Coronary artery (tissue), 2 donors: ENCODE results near the gene SEMA3C.

Source experiments
- DNase-seq: peaks from one replicate; pipeline ENCODE4 v3.0.0-alpha.2; 2017; ENCODE audit warnings: low spot score
- H3K27ac ChIP-seq, 2 donors: fragments of 200-600 bp; sonication (generic); one replicate each; pipeline ENCODE4 v1.5.1; 2016 to 2019
- H3K4me3 ChIP-seq: fragments of 200-600 bp; sonication (generic); 2 replicates; pipeline ENCODE4 v1.5.1; 2016; ENCODE audit warnings: mild to moderate bottlenecking, moderate library complexity
- TF ChIP-seq, protein P1 (sequence below): fragments of 200-600 bp; sonication (generic); IDR thresholded peaks from one replicate; pipeline ENCODE4 v1.5.1; 2019; ENCODE audit warnings: antibody characterized with exemption

The SEMA3C gene

DNA sequence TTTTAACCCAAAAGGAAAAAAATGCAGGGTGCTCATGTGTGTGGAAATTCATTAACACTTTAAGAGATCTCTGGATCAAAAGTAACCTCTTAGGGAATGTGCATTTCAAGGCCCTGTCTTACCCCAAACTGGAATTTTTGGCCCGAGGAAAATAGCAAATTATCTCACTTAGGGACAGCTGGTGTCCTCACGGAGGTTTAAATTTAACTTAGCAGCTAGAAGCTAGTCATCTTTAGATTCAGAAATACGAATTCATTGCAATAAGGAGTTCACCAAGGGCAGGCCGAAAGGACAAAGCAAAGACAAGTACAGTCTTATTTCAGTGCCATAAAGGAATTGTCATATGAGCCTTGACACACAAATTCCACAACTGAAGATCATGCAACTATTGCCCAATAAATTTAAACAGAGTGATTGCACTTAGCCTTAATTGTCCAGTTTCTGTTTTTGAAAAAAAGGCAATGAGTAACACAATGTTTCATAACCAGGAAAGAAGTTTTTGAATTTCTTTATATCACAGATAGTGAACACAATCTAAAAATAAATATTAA is 22.4 kb upstream of the SEMA3C start:
- Histone ChIP-seq H3K27ac (peak overlapping the region in 1 of 2 donors; percentile 26), H3K4me3 (no peak overlapping the region)
- no peak for DNase-seq
- TF ChIP-seq, protein P1, sequence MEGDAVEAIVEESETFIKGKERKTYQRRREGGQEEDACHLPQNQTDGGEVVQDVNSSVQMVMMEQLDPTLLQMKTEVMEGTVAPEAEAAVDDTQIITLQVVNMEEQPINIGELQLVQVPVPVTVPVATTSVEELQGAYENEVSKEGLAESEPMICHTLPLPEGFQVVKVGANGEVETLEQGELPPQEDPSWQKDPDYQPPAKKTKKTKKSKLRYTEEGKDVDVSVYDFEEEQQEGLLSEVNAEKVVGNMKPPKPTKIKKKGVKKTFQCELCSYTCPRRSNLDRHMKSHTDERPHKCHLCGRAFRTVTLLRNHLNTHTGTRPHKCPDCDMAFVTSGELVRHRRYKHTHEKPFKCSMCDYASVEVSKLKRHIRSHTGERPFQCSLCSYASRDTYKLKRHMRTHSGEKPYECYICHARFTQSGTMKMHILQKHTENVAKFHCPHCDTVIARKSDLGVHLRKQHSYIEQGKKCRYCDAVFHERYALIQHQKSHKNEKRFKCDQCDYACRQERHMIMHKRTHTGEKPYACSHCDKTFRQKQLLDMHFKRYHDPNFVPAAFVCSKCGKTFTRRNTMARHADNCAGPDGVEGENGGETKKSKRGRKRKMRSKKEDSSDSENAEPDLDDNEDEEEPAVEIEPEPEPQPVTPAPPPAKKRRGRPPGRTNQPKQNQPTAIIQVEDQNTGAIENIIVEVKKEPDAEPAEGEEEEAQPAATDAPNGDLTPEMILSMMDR: no peak

DNA sequence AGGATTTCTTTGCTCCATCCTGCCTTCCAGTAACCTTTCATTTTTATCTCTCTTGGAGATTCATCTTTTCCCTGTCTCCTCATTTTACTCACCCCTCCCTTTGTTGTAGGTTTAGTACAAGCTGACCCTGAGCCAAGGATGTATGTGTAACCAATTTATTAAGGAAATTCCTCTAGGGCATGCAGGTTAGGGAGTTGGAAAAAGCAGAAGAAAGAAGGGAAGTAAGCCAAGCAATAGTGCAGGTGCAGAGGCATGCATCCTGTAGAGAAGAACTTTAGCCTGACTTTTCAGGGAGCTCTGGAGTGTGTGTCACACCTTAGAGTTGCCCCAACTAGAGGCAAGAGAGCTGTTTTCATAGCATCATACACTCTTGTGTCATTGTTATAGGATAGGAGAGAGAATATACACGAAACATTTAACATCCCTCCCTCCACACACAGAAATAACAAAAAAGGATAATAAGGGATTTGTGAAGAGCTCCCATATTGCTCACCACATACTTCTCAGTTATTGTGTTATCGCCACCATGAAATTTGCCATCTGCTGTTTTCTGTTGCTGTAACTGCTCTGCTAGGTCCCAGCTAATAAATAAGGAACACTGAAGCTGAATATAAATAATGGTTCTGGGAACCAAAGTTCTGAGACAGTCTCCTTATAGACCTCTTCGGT is 21.8 kb upstream of the SEMA3C start:
- no peak for DNase-seq
- Histone ChIP-seq H3K4me3 (no peak overlapping the region), H3K27ac (peak overlapping the region in 1 of 2 donors; percentile 26)
- TF ChIP-seq, protein P1: no peak

DNA sequence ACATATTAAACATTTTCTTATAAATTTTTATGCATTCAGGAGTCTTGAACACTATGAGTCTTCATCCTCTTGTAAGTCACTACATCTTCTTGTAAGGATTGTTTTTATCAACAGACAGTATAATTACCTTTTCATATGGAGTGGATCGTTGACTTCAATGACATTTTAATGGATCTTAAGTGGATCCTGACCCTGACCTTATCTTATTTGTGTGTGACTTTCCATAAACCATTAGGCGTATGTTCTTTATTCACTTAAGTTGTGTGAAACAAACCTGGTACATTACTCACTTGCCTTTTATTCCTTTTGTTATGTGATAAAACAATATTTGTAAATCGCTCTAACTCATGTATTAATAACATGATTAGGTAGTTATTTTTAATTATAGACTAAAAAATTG is 18.5 kb upstream of the SEMA3C start:
- no peak overlapping the region for H3K27ac ChIP-seq
- TF ChIP-seq, protein P1: no peak

DNA sequence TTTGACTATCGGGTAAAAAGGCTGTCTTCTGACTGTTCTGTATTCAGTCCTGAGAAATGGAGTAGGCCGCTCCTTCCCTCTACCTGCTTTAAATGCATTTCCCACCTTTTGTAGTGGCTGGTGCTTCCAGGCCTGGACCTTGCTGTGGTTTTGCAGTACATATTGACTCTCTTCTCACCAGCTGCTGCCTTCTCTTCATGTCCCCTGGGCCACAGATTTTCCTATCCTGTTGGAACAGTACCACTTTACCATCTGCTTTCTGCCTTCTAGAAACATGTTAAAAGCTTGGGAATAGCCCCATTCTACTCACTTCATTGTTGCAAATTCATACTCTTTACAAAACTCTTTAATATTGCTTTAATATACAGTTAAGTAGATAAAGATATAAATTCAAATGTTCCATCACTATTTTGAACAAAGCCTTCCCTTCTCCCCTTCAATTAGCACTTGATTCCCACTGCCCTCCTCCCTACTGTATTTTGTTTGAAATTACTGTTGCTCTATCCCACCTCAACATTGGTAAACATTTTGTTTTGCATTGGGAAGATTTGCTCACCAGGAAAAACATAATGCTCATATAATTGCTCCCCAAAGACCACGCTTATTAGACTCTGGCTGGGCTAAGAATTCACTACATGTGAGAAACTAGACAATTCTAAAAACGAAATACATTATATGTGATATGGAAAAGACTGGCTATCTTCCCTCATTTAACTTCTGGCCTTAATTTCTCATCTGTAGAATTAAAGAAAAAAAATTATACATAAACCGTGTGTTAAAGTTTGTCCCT is 17.3 kb upstream of the SEMA3C start:
- no peak overlapping the region for H3K27ac ChIP-seq
- TF ChIP-seq, protein P1: no peak
- no peak overlapping the region for H3K4me3 ChIP-seq
- DNase-seq: no peak

More for the DNA sequence above, 18.5 kb upstream of the SEMA3C start:
- H3K4me3 ChIP-seq: no peak overlapping the region
- no peak for DNase-seq

DNA sequence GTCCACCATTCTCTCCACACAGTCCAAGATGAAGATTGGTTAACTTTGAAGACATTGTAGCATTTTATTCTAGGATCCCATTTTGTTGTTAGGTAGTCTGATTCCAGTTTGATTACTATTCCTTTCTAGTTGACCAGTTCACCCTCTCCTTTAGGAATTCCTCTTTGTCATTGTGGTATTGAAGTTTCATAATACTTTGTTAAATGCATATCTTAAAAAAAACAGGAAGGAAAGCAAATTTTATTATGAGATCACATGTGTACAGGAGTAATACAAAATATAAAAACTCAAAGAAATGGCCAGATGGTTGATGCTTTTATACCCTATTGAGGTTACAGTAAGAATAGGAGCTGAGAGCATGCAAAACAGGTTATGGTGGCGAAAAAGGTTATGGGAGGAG is 15.5 kb upstream of the SEMA3C start:
- H3K27ac ChIP-seq: no peak overlapping the region
- H3K4me3 ChIP-seq: no peak overlapping the region
- no peak for DNase-seq
- TF ChIP-seq, protein P1: no peak

DNA sequence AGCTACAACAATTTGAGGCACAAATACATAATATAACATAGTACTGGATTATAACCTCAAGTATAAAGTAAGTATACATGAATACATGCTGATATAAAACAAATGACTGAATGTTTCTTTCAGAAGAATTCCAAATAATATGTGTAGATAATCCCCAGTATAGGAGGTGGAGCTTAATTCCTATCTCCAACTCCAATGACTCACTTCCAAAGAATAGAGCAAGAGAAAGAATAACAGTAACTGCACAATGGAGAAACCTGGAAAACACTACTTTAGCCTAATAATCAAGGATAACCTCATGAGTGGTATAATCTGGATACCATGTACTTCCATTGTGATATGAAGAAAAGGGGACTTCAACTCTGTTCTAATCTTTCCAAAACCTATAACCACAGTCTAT is 13.7 kb upstream of the SEMA3C start:
- no peak overlapping the region for H3K4me3 ChIP-seq
- no peak for DNase-seq
- TF ChIP-seq, protein P1: no peak
- no peak overlapping the region for H3K27ac ChIP-seq
